T-cell (primary cell): ENCODE measurements around the gene TRAPPC12. TPM values are rescaled to one million over a fixed set of nuclear protein-coding genes. Genes with fewer than 3 reads are reported as not detected.

Source experiments
- ATAC-seq, 4 experiments: fragments of 200-7000 bp in 3 of 4; fragments of 150-1000 bp in 1 of 4; cut with Tn5 transposase; replicated peaks in 1 of 4; 1 replicate in 3 of 4; 2 replicates in 1 of 4; pipeline ENCODE4 v1.10.0; 2021; ENCODE audit warnings: moderate library complexity in 3 of 4, mild to moderate bottlenecking in 2 of 4, moderate number of reproducible peaks in 1 of 4
- CTCF ChIA-PET, 2 donors: fragments of 300-600 bp; sonication (Branson Sonifier 250); formaldehyde crosslinking; loops; one replicate each; lab custom pipeline; 2022; ENCODE audit warnings: antibody characterized with exemption in 2 of 2; lab: Charles Lee
- POLR2A ChIA-PET, 2 donors: fragments of 300-600 bp; sonication (Branson Sonifier 250); formaldehyde crosslinking; loops; one replicate each; lab custom pipeline; 2022; ENCODE audit warnings: antibody characterized with exemption in 2 of 2; lab: Charles Lee
- DNase-seq, 35 experiments: peaks; one replicate each; pipeline versions ENCODE4 v3.0.0 to v3.0.0-alpha.2; 2013 to 2023
- H3K27ac ChIP-seq: one replicate; pipeline ENCODE4 v1.5.1; 2013; ENCODE audit warnings: low read length
- H3K27me3 ChIP-seq, 2 experiments: replicated peaks in 1 of 2; 1 replicate in 1 of 2; 2 replicates in 1 of 2; pipeline versions ENCODE4 v1.6.1 to v1.7.0; 2013; ENCODE audit warnings: low read length in 1 of 2, mixed read lengths in 1 of 2; ENCODE audit not compliant: control insufficient read depth in 2 of 2, insufficient read depth in 2 of 2; ENCODE audit errors: extremely low read depth in 1 of 2
- H3K36me3 ChIP-seq, 2 donors: 1 replicate in 1 of 2; 2 replicates in 1 of 2; pipeline versions ENCODE4 v1.6.1 to v1.7.0; 2013; ENCODE audit warnings: low read length in 1 of 2; ENCODE audit not compliant: control insufficient read depth in 2 of 2, insufficient read depth in 1 of 2; ENCODE audit errors: extremely low read depth in 1 of 2
- H3K4me1 ChIP-seq, 2 experiments: 1 replicate in 1 of 2; 2 replicates in 1 of 2; pipeline versions ENCODE4 v1.6.1 to v1.7.0; 2013; ENCODE audit warnings: low read length in 2 of 2, mixed read lengths in 1 of 2; ENCODE audit not compliant: insufficient read depth in 2 of 2, control insufficient read depth in 1 of 2; ENCODE audit errors: extremely low read depth in 1 of 2
- H3K4me3 ChIP-seq, 2 donors: 1 replicate in 1 of 2; 2 replicates in 1 of 2; pipeline versions ENCODE4 v1.5.1 to v1.7.0; 2013; ENCODE audit warnings: mild to moderate bottlenecking in 2 of 2, low read length in 1 of 2, moderate library complexity in 1 of 2; ENCODE audit not compliant: control insufficient read depth in 1 of 2; ENCODE audit errors: extremely low read depth in 1 of 2
- H3K9me3 ChIP-seq: 2 replicates; pipeline ENCODE4 v1.7.0; 2013
- H3K27ac Mint-ChIP-seq, 2 donors: one replicate each; pipeline ENCODE4 v1.8.0; 2020 to 2021; ENCODE audit warnings: mild to moderate bottlenecking in 2 of 2, mixed read lengths in 2 of 2
- H3K27me3 Mint-ChIP-seq, 2 donors: one replicate each; pipeline ENCODE4 v1.8.0; 2021 to 2022; ENCODE audit warnings: mixed read lengths in 2 of 2
- H3K36me3 Mint-ChIP-seq: one replicate; pipeline ENCODE4 v1.8.0; 2021; ENCODE audit warnings: mixed read lengths
- H3K4me1 Mint-ChIP-seq, 3 donors: one replicate each; pipeline ENCODE4 v1.8.0; 2020 to 2022; ENCODE audit warnings: mixed read lengths in 3 of 3, mild to moderate bottlenecking in 1 of 3
- H3K4me3 Mint-ChIP-seq, 3 donors: one replicate each; pipeline ENCODE4 v1.8.0; 2020 to 2022; ENCODE audit warnings: mild to moderate bottlenecking in 3 of 3, mixed read lengths in 3 of 3, moderate library complexity in 3 of 3
- H3K9me3 Mint-ChIP-seq, 3 donors: one replicate each; pipeline ENCODE4 v1.8.0; 2020 to 2022; ENCODE audit warnings: mixed read lengths in 3 of 3
- WGBS: methylation state at CpG from one replicate; pipeline ENCODE4 v1.1.5; 2013; ENCODE audit warnings: missing lambda C conversion rate; ENCODE audit not compliant: insufficient coverage; 5-methylcytosine and 5-hydroxymethylcytosine counted together
- total RNA-seq, 35 experiments: library from RNA in 6 of 35; stranded (reverse) in 6 of 35; fragments of 120-200 nt in 1 of 35; gene quantifications; one replicate each; pipeline versions ENCODE4 v1.2.1 to v1.2.4 and lab custom pipeline; 2013 to 2026

TRAPPC12 gene
- total RNA-seq, 5 donors from 2014 or later (not counting 1 experiment from before 2014, with no cell fraction given): 103 to 158 (median 152) TPM

DNA sequence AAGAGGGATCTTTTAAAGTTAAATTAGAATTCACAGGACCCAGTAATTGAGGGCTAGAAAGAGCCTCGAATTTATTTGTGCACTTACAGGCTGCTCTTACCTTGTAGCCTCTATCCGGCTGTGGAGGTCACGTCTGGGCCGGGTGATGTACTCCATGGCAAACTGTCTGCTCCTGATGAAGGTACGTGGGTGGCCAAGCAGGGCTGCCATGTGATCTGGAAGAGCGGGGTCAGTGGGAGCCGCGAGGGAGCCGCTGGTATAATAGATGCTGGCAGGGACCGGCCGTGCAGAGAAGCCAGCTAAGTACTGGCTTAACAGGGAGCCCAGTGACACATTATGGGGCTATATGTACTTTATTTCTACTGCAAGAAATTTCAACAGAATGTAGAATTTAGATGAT lies 80.7 kb downstream of the TRAPPC12 start:
- DNase-seq: no peak
- no peak overlapping the region for H3K27ac ChIP-seq
- Mint-ChIP-seq H3K27me3 (no peaks in the 10 kb centered on the region), H3K4me3 (no peak overlapping the region), H3K27ac (no peak overlapping the region), H3K4me1 (peaks cover 10 to 12% (median 10%) of the 10 kb centered on the region in 3 donors), H3K36me3 (peaks cover 34% of the 10 kb centered on the region), H3K9me3 (no peaks in the 10 kb centered on the region)
- peaks cover 6 to 8% of the 10 kb centered on the region in 2 experiments for H3K4me1 ChIP-seq
- H3K27me3 ChIP-seq: no peaks in the 10 kb centered on the region
- no peak for ATAC-seq
- CTCF ChIA-PET: no interaction called here
- no peak overlapping the region for H3K4me3 ChIP-seq
- no peaks in the 10 kb centered on the region for H3K9me3 ChIP-seq
- H3K36me3 ChIP-seq: peaks cover 12 to 52% of the 10 kb centered on the region in 2 donors
- 94% methylated on average over 11 of the region's 11 CpGs for WGBS
- POLR2A ChIA-PET: no interaction called here

DNA sequence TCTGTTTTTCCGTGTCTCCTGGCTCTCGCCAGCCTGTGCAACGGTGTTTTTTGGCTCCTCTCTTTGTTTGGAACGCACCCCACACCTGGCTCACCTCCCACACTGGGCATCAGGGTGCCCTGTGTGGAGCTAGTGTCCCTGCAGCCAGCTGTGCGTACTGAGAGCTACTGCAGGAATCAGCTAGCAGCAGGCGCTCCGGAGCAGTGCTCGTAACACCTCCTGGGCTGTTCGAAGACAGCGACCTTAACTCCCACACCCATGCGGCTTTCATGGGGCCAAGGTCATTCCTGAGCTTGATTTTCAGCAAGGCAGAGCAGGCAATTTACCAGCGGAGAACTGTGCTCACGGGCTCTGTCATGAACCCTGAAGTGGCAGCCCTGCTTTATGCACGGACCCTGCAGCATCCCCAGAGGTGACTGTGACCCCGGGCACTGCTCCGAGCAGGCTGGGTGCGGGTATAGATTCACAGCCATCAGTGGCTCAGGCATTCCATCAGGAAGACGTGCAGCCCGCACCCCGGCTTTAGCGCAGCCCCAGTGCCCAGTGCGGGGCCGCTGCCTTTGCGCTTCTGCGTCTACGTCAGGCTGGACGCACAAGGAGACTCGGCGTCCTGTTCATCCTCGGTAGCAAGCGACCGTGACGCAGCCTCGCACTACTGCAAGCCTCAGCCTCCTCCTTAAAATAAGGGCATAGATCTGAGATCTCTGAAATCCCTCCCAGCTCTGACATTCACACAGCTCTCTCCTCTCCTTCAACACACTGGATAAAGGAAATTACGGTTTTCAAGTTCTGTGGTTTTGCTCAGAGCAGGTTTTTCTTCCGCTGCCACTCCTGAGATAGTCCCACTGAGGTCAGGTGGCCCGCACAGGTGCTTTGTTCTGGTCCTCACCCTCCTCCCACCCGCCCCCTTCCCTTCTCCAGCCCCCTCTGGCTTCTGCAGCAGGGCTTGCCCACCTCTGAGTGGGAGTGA lies 81.6 kb downstream of the TRAPPC12 start:
- ATAC-seq (peak in 1 of 4 experiments; percentile 52), DNase-seq (no peak)
- Histone ChIP-seq H3K27me3 (no peaks in the 10 kb centered on the region), H3K4me3 (no peak overlapping the region), H3K4me1 (peaks cover 6 to 8% of the 10 kb centered on the region in 2 experiments), H3K36me3 (peaks cover 14 to 54% of the 10 kb centered on the region in 2 donors), H3K9me3 (no peaks in the 10 kb centered on the region), H3K27ac (no peak overlapping the region)
- POLR2A ChIA-PET: no interaction called here
- Mint-ChIP-seq H3K4me3 (peak overlapping the region in 1 of 3 donors; percentile 44), H3K27me3 (no peaks in the 10 kb centered on the region), H3K4me1 (peaks cover 10 to 12% (median 10%) of the 10 kb centered on the region in 3 donors), H3K27ac (no peak overlapping the region), H3K9me3 (no peaks in the 10 kb centered on the region), H3K36me3 (peaks cover 25% of the 10 kb centered on the region)
- CTCF ChIA-PET: interaction anchor here in 1 of 2 donors (0.7 to 0.8 kb wide), 2 partner anchors 12 to 37 kb away, joined by 3 to 4 read pairs; no protein-coding TSS in a partner anchor
- WGBS: 79% methylated on average over 30 of the region's 38 CpGs

DNA sequence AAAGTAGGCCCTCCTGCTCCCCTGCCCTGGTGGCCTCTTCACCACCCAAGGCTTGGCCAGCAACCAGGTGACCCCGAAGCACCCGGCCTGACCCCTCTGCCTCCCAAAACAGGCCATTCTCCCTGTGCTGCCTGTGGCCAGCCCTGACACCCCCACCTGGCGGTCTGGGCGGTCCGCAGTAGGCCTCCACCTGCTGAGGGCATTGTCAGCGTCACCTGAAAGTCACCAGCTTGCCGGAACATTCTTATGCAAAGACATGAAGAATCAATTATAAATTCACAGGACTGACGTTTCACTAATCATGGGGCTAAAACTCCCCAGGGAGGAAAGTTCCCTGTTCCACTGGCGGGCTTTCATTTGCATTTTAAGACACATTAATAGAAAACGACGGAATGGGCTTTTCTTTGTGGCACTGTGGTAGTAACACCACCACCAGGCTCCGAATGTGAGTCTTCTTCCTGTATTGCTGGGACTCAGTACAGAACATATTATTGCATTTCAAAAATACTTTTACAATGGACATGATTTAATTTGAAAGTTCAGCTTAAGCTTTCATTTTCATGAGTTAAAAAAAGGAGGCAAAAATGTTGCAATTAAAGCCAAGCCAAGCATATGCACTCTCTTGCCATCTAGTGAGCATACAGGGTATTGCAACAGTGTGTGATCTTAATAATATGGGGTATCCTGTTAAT lies 82.5 kb downstream of the TRAPPC12 start:
- Mint-ChIP-seq H3K4me3 (peak overlapping the region in 1 of 3 donors; percentile 52), H3K36me3 (peaks cover 21% of the 10 kb centered on the region), H3K27me3 (no peaks in the 10 kb centered on the region), H3K4me1 (peaks cover 10 to 12% (median 10%) of the 10 kb centered on the region in 3 donors), H3K27ac (no peak overlapping the region), H3K9me3 (no peaks in the 10 kb centered on the region)
- peak in 3 of 4 experiments; percentile 47 to 68 (median 59) for ATAC-seq
- peak in 11 of 35 experiments; percentile 8 to 73 (median 24) for DNase-seq
- ChIA-PET POLR2A (no interaction called here), CTCF (interaction anchor here (0.9 to 1.6 kb wide), 4 partner anchors 9 to 57 kb away, joined by 3 to 5 read pairs (median 4); no protein-coding TSS in a partner anchor)
- Histone ChIP-seq H3K36me3 (peaks cover 13 to 54% of the 10 kb centered on the region in 2 donors), H3K4me1 (peaks cover 6 to 8% of the 10 kb centered on the region in 2 experiments), H3K9me3 (no peaks in the 10 kb centered on the region), H3K27ac (no peak overlapping the region), H3K4me3 (no peak overlapping the region), H3K27me3 (no peaks in the 10 kb centered on the region)
- WGBS: 100% methylated on average over 7 of the region's 12 CpGs

DNA sequence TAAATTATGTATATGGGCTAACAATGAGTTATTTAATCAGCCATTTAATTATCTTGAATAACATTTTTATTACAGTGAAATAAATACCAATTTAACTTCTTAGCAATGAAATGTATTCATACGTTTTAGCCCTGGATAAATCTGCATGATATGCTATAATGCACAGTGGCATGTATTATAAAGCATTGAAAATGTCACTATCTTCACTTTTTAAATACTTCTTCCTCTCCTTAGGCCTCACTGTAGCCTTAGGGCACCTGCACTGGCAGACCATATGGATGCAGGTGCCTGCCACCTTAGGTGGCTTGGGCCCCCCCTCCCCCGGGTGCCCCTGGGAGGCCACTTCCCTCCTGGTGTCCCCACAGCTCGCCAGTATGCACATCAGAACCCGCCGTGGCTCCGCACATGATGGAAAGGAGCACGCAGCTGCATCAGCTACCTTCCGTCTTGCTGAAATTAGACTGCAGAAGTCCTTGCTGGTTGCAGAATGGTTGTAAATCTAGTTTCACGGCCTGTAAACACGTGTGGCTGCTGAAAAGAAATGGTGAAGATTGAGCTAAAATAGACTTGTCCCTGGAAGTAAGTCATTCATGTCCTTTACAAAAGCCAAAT lies 83.1 kb downstream of the TRAPPC12 start:
- H3K9me3 ChIP-seq: no peaks in the 10 kb centered on the region
- ChIA-PET CTCF (interaction anchor here (0.7 to 1.6 kb wide), 7 partner anchors 10 to 56 kb away, joined by 3 to 5 read pairs (median 4); no protein-coding TSS in a partner anchor), POLR2A (no interaction called here)
- no peak overlapping the region for H3K4me3 ChIP-seq
- ATAC-seq (no peak), DNase-seq (peak in 1 of 35 experiments; percentile 13)
- peaks cover 18 to 56% of the 10 kb centered on the region in 2 donors for H3K36me3 ChIP-seq
- H3K27ac ChIP-seq: no peak overlapping the region
- 74% methylated on average over 7 of the region's 10 CpGs for WGBS
- Mint-ChIP-seq H3K9me3 (no peaks in the 10 kb centered on the region), H3K27ac (no peak overlapping the region), H3K4me1 (peaks cover 10 to 12% (median 10%) of the 10 kb centered on the region in 3 donors), H3K36me3 (peaks cover 26% of the 10 kb centered on the region), H3K27me3 (no peaks in the 10 kb centered on the region), H3K4me3 (peak overlapping the region in 1 of 3 donors; percentile 52)
- H3K4me1 ChIP-seq: peaks cover 6 to 8% of the 10 kb centered on the region in 2 experiments
- no peaks in the 10 kb centered on the region for H3K27me3 ChIP-seq

DNA sequence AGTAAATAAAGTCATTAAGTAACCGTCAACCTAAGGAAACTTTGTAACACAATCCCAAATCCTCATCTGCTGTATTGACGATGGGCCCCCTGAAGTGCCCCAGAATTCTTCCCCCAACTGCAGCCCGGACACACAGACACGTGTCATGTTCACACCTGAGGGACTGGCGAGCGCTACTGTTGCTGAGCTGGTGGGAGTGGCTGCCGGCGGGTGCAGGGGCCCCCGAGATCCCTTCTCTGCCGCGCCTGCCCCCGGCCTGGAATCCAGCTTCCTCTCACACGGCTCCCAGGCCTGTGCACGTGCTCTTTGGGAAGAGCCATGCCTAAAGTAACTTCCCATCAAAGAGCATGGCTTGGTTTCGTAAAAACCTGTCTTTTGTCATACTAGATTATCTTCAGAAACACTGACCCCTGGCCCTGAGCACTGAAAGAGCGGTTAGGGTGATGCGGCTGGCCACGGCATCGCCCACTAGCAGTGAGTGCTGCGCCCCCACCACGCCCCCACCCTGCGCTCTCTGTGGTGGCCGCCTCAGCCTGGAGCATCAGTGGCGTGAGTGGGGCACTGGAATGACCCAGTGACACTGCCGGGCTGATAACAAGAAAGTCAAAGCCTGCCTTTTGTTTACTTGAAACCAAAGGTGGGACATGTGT lies 83.8 kb downstream of the TRAPPC12 start:
- H3K36me3 Mint-ChIP-seq: peaks cover 31% of the 10 kb centered on the region
- no peaks in the 10 kb centered on the region for H3K9me3 ChIP-seq
- H3K27me3 ChIP-seq: no peaks in the 10 kb centered on the region
- WGBS: 98% methylated on average over 23 of the region's 25 CpGs
- H3K27ac ChIP-seq: no peak overlapping the region
- H3K27ac Mint-ChIP-seq: no peak overlapping the region
- no peaks in the 10 kb centered on the region for H3K9me3 Mint-ChIP-seq
- peaks cover 10 to 12% (median 10%) of the 10 kb centered on the region in 3 donors for H3K4me1 Mint-ChIP-seq
- H3K36me3 ChIP-seq: peaks cover 18 to 57% of the 10 kb centered on the region in 2 donors
- ATAC-seq (no peak), DNase-seq (no peak)
- ChIA-PET CTCF (interaction anchor here (0.7 to 1.6 kb wide), 5 partner anchors 9 to 40 kb away, joined by 3 to 5 read pairs (median 4); no protein-coding TSS in a partner anchor), POLR2A (no interaction called here)
- H3K4me3 ChIP-seq: no peak overlapping the region
- H3K27me3 Mint-ChIP-seq: no peaks in the 10 kb centered on the region
- H3K4me1 ChIP-seq: peaks cover 6 to 8% of the 10 kb centered on the region in 2 experiments
- H3K4me3 Mint-ChIP-seq: no peak overlapping the region
